WTC11 (cell line): ENCODE measurements around the gene ZNF358. TPM values are rescaled to one million over a fixed set of nuclear protein-coding genes. Genes with fewer than 3 reads are reported as not detected.

Source experiments
- ATAC-seq: fragments of 200-7000 bp; cut with Tn5 transposase; 2 replicates; pipeline ENCODE4 v1.10.0; 2021; ENCODE audit warnings: mild to moderate bottlenecking, moderate library complexity
- CTCF ChIA-PET: fragments of 300-600 bp; sonication (Branson Sonifier 250); formaldehyde crosslinking; loops from one replicate; lab custom pipeline; 2021; ENCODE audit warnings: antibody characterized with exemption; lab: Charles Lee
- POLR2A ChIA-PET: fragments of 350-600 bp; sonication (Branson Sonifier 250); formaldehyde crosslinking; loops from one replicate; lab custom pipeline; 2021; ENCODE audit warnings: antibody characterized with exemption; lab: Charles Lee
- DNase-seq: peaks from one replicate; pipeline ENCODE4 v3.0.0; 2021; ENCODE audit warnings: low spot score
- H3K27ac Mint-ChIP-seq: 2 replicates; pipeline ENCODE4 v1.8.0; 2021; ENCODE audit warnings: mixed read lengths
- H3K27me3 Mint-ChIP-seq: 2 replicates; pipeline ENCODE4 v1.8.0; 2021; ENCODE audit warnings: low read depth, mild to moderate bottlenecking, moderate library complexity, mixed read lengths
- H3K36me3 Mint-ChIP-seq: 2 replicates; pipeline ENCODE4 v1.8.0; 2021; ENCODE audit warnings: mixed read lengths
- H3K4me1 Mint-ChIP-seq: 2 replicates; pipeline ENCODE4 v1.8.0; 2022; ENCODE audit warnings: mixed read lengths
- H3K4me3 Mint-ChIP-seq: 2 replicates; pipeline ENCODE4 v1.8.0; 2021; ENCODE audit warnings: mild to moderate bottlenecking, moderate library complexity, mixed read lengths
- H3K9me3 Mint-ChIP-seq: 2 replicates; pipeline ENCODE4 v1.8.0; 2021; ENCODE audit warnings: mixed read lengths
- CREB1 ChIP-seq: sonication (generic); formaldehyde crosslinking; IDR thresholded peaks from 2 replicates; pipeline ENCODE4 v1.8.0; 2023; ENCODE audit warnings: mild to moderate bottlenecking, missing genetic modification reagents
- FOXP1 ChIP-seq: sonication (generic); formaldehyde crosslinking; IDR thresholded peaks from 2 replicates; pipeline ENCODE4 v1.8.0; 2022; ENCODE audit warnings: missing genetic modification reagents, mild to moderate bottlenecking, moderate library complexity, borderline replicate concordance
- GABPB1 ChIP-seq: sonication (generic); formaldehyde crosslinking; IDR thresholded peaks from 2 replicates; pipeline ENCODE4 v1.8.1; 2023; ENCODE audit warnings: mild to moderate bottlenecking, missing genetic modification reagents
- GRHL2 ChIP-seq: fragments of 250-450 bp; sonication (Bioruptor Pico); IDR thresholded peaks from 2 replicates; pipeline ENCODE4 v1.8.0; 2022; ENCODE audit warnings: mild to moderate bottlenecking, moderate library complexity; ENCODE audit not compliant: insufficient replicate concordance, severe bottlenecking
- GTF2I ChIP-seq: fragments of 250-450 bp; sonication (Bioruptor Pico); conservative IDR thresholded peaks from 2 replicates; pipeline ENCODE4 v1.4.0; 2021; ENCODE audit warnings: mild to moderate bottlenecking
- HMGA2 ChIP-seq: fragments of 250-450 bp; sonication (Bioruptor Pico); IDR thresholded peaks from 2 replicates; pipeline ENCODE4 v1.4.0; 2021; ENCODE audit warnings: mild to moderate bottlenecking, moderate library complexity
- SMAD4 ChIP-seq: sonication (generic); formaldehyde crosslinking; IDR thresholded peaks from 2 replicates; pipeline ENCODE4 v1.8.0; 2022; ENCODE audit warnings: mild to moderate bottlenecking, missing genetic modification reagents
- TCF7 ChIP-seq: sonication (generic); formaldehyde crosslinking; IDR thresholded peaks from 2 replicates; pipeline ENCODE4 v1.8.0; 2022; ENCODE audit warnings: mild to moderate bottlenecking, low read depth, missing genetic modification reagents, moderate library complexity
- TEAD1 ChIP-seq: sonication (generic); formaldehyde crosslinking; IDR thresholded peaks from 2 replicates; pipeline ENCODE4 v1.8.0; 2022; ENCODE audit warnings: mild to moderate bottlenecking, missing genetic modification reagents
- ZNF138 ChIP-seq: sonication (generic); formaldehyde crosslinking; conservative IDR thresholded peaks from 2 replicates; pipeline ENCODE4 v1.8.1; 2022; ENCODE audit warnings: mild to moderate bottlenecking, moderate library complexity, missing genetic modification reagents
- ZNF396 ChIP-seq: fragments of 250-450 bp; sonication (Bioruptor Pico); IDR thresholded peaks from 2 replicates; pipeline ENCODE4 v1.8.0; 2021; ENCODE audit warnings: mild to moderate bottlenecking, moderate library complexity, borderline replicate concordance
- total RNA-seq: library from RNA; stranded (reverse); gene quantifications from 3 replicates; pipeline ENCODE4 v1.2.3, GENCODE V29; 2021
- TF ChIP-seq, protein P1 (sequence below): sonication (generic); formaldehyde crosslinking; IDR thresholded peaks from 2 replicates; pipeline ENCODE4 v1.8.1; 2023; ENCODE audit warnings: mild to moderate bottlenecking, missing genetic modification reagents
- TF ChIP-seq, protein P2 (sequence below): fragments of 250-450 bp; sonication (Bioruptor Pico); IDR thresholded peaks from 2 replicates; pipeline ENCODE4 v1.8.0; 2021; ENCODE audit warnings: mild to moderate bottlenecking
- TF ChIP-seq, protein P3 (sequence below): sonication (generic); formaldehyde crosslinking; IDR thresholded peaks from 2 replicates; pipeline ENCODE4 v1.8.0; 2023; ENCODE audit warnings: missing genetic modification reagents
- TF ChIP-seq, protein P4 (sequence below): sonication (generic); formaldehyde crosslinking; IDR thresholded peaks from 2 replicates; pipeline ENCODE4 v1.8.0; 2023; ENCODE audit warnings: mild to moderate bottlenecking, missing genetic modification reagents
- TF ChIP-seq, protein P5 (sequence below): sonication (generic); formaldehyde crosslinking; IDR thresholded peaks from 2 replicates; pipeline ENCODE4 v1.8.1; 2022; ENCODE audit warnings: missing genetic modification reagents, borderline replicate concordance
- TF ChIP-seq, protein P6 (sequence below): fragments of 250-450 bp; sonication (Bioruptor Pico); IDR thresholded peaks from 2 replicates; pipeline ENCODE4 v1.9.0; 2021; ENCODE audit warnings: mild to moderate bottlenecking

The ZNF358 gene
- total RNA-seq, 1 experiment from 2014 or later: 37.5 TPM

DNA sequence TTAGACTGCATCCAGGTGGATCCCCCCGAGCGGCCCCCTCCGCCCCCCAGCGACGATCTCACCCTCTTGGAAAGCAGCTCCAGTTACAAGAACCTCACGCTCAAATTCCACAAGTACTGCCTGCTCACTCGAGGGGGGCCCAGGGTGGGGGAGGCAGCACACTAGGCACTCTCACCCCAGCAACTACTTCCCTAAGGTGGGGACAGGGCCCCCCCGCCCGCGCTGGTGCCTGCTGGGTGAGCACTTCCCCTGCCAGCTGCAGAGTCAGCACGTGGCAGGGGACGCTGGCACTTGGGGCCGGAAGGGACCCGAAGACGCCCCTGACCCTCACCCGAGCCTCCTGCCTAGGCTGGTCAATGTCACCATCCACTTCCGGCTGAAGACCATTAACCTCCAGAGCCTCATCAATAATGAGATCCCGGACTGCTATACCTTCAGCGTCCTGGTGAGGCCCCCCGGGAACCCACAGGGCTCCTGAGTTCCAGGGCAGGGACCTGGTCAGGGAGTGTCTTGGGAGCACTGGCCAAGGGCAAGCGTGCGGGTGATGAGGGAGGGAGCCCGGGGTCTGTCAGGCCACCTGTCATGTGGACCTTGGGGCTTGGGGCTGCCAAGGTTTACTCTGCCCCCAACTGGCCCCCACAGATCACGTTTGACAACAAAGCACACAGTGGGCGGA, 11.8 kb downstream of the ZNF358 start:
- no peaks in the 10 kb centered on the region for H3K9me3 Mint-ChIP-seq
- no peaks in the 10 kb centered on the region for H3K27me3 Mint-ChIP-seq
- ATAC-seq (no peak), DNase-seq (no peak)
- H3K27ac Mint-ChIP-seq: no peak overlapping the region
- ChIA-PET POLR2A (interaction anchor here (0.5 kb wide), 2 partner anchors 131 to 783 kb away, joined by 3 read pairs; no protein-coding TSS in a partner anchor), CTCF (interaction anchor here (0.6 to 1.0 kb wide), 2 partner anchors 129 to 173 kb away, joined by 3 to 4 read pairs; no protein-coding TSS in a partner anchor)
- TF ChIP-seq, protein P1, sequence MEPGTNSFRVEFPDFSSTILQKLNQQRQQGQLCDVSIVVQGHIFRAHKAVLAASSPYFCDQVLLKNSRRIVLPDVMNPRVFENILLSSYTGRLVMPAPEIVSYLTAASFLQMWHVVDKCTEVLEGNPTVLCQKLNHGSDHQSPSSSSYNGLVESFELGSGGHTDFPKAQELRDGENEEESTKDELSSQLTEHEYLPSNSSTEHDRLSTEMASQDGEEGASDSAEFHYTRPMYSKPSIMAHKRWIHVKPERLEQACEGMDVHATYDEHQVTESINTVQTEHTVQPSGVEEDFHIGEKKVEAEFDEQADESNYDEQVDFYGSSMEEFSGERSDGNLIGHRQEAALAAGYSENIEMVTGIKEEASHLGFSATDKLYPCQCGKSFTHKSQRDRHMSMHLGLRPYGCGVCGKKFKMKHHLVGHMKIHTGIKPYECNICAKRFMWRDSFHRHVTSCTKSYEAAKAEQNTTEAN (CRISPR knock-in tag): no peak
- TF ChIP-seq FOXP1 (CRISPR knock-in tag) (no peak), TCF7 (CRISPR knock-in tag) (no peak), HMGA2 (CRISPR knock-in tag) (no peak)
- peaks cover 5% of the 10 kb centered on the region; the same call in 1 of the 2 replicates for H3K36me3 Mint-ChIP-seq
- H3K4me1 Mint-ChIP-seq: no peaks in the 10 kb centered on the region
- no peak overlapping the region for H3K4me3 Mint-ChIP-seq

DNA sequence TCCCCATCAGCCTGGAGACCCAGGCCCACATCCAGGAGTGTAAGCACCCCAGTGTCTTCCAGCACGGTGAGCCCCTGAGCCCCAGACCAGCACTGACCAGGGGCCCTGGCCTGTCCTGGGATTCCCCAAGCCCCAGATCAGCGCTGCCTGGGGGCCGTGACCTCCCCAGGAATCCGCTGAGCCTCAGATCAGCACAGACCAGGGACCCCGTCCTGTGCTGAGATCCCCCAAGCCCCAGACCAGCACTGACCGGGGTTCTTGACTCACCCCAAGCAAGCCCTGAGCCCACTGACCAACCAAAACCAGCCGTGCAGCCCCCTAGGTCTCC, 12.3 kb downstream of the ZNF358 start:
- no peaks in the 10 kb centered on the region for H3K4me1 Mint-ChIP-seq
- no peak overlapping the region for H3K27ac Mint-ChIP-seq
- ChIA-PET POLR2A (interaction anchor here (0.5 kb wide), 1 partner anchor 132 kb away, joined by 3 read pairs; no protein-coding TSS in a partner anchor), CTCF (no interaction called here)
- peaks cover 5% of the 10 kb centered on the region; the same call in 1 of the 2 replicates for H3K36me3 Mint-ChIP-seq
- H3K4me3 Mint-ChIP-seq: no peak overlapping the region
- TF ChIP-seq, protein P2, sequence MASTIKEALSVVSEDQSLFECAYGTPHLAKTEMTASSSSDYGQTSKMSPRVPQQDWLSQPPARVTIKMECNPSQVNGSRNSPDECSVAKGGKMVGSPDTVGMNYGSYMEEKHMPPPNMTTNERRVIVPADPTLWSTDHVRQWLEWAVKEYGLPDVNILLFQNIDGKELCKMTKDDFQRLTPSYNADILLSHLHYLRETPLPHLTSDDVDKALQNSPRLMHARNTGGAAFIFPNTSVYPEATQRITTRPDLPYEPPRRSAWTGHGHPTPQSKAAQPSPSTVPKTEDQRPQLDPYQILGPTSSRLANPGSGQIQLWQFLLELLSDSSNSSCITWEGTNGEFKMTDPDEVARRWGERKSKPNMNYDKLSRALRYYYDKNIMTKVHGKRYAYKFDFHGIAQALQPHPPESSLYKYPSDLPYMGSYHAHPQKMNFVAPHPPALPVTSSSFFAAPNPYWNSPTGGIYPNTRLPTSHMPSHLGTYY (CRISPR knock-in tag): no peak
- TF ChIP-seq CREB1 (CRISPR knock-in tag) (no peak), GTF2I (CRISPR knock-in tag) (no peak), ZNF138 (CRISPR knock-in tag) (no peak), ZNF396 (CRISPR knock-in tag) (no peak), TEAD1 (CRISPR knock-in tag) (no peak)
- TF ChIP-seq, protein P3, sequence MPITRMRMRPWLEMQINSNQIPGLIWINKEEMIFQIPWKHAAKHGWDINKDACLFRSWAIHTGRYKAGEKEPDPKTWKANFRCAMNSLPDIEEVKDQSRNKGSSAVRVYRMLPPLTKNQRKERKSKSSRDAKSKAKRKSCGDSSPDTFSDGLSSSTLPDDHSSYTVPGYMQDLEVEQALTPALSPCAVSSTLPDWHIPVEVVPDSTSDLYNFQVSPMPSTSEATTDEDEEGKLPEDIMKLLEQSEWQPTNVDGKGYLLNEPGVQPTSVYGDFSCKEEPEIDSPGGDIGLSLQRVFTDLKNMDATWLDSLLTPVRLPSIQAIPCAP: no peak
- TF ChIP-seq, protein P4, sequence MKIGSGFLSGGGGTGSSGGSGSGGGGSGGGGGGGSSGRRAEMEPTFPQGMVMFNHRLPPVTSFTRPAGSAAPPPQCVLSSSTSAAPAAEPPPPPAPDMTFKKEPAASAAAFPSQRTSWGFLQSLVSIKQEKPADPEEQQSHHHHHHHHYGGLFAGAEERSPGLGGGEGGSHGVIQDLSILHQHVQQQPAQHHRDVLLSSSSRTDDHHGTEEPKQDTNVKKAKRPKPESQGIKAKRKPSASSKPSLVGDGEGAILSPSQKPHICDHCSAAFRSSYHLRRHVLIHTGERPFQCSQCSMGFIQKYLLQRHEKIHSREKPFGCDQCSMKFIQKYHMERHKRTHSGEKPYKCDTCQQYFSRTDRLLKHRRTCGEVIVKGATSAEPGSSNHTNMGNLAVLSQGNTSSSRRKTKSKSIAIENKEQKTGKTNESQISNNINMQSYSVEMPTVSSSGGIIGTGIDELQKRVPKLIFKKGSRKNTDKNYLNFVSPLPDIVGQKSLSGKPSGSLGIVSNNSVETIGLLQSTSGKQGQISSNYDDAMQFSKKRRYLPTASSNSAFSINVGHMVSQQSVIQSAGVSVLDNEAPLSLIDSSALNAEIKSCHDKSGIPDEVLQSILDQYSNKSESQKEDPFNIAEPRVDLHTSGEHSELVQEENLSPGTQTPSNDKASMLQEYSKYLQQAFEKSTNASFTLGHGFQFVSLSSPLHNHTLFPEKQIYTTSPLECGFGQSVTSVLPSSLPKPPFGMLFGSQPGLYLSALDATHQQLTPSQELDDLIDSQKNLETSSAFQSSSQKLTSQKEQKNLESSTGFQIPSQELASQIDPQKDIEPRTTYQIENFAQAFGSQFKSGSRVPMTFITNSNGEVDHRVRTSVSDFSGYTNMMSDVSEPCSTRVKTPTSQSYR: no peak
- no peaks in the 10 kb centered on the region for H3K27me3 Mint-ChIP-seq
- ATAC-seq: no peak
- no peak for DNase-seq
- H3K9me3 Mint-ChIP-seq: no peaks in the 10 kb centered on the region

DNA sequence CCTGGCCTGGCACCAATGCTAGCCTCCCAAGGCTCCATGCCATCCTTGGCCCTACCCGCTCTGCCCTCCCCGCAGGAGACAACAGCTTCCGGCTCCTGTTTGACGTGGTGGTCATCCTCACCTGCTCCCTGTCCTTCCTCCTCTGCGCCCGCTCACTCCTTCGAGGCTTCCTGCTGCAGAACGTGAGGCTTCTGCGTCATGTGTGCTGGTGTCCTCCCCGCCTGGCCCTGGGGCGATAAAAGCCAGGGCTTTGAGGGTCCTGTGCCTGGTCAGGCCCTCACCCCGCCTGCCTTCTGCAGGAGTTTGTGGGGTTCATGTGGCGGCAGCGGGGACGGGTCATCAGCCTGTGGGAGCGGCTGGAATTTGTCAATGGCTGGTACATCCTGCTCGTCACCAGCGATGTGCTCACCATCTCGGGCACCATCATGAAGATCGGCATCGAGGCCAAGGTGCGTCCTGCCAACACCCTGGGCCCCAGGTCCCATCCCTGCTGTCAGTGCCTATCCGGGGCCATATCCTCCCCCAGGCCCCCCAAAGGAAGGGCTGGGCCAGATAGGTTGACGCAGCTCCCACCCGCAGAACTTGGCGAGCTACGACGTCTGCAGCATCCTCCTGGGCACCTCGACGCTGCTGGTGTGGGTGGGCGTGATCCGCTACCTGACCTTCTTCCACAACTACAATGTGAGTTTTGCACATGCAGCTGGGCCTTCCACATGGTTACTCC, 12.8 kb downstream of the ZNF358 start:
- DNase-seq: no peak
- POLR2A ChIA-PET: no interaction called here
- Mint-ChIP-seq H3K9me3 (no peaks in the 10 kb centered on the region), H3K36me3 (peaks cover 5% of the 10 kb centered on the region; the same call in 1 of the 2 replicates), H3K27me3 (no peaks in the 10 kb centered on the region), H3K4me3 (no peak overlapping the region), H3K27ac (no peak overlapping the region), H3K4me1 (no peaks in the 10 kb centered on the region)
- CTCF ChIA-PET: no interaction called here
- ATAC-seq: no peak
- TF ChIP-seq CREB1 (CRISPR knock-in tag) (no peak), GRHL2 (CRISPR knock-in tag) (no peak), GABPB1 (CRISPR knock-in tag) (no peak), SMAD4 (CRISPR knock-in tag) (no peak)
- TF ChIP-seq, protein P5, sequence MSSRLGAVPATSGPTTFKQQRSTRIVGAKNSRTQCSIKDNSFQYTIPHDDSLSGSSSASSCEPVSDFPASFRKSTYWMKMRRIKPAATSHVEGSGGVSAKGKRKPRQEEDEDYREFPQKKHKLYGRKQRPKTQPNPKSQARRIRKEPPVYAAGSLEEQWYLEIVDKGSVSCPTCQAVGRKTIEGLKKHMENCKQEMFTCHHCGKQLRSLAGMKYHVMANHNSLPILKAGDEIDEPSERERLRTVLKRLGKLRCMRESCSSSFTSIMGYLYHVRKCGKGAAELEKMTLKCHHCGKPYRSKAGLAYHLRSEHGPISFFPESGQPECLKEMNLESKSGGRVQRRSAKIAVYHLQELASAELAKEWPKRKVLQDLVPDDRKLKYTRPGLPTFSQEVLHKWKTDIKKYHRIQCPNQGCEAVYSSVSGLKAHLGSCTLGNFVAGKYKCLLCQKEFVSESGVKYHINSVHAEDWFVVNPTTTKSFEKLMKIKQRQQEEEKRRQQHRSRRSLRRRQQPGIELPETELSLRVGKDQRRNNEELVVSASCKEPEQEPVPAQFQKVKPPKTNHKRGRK: no peak
- TF ChIP-seq, protein P6, sequence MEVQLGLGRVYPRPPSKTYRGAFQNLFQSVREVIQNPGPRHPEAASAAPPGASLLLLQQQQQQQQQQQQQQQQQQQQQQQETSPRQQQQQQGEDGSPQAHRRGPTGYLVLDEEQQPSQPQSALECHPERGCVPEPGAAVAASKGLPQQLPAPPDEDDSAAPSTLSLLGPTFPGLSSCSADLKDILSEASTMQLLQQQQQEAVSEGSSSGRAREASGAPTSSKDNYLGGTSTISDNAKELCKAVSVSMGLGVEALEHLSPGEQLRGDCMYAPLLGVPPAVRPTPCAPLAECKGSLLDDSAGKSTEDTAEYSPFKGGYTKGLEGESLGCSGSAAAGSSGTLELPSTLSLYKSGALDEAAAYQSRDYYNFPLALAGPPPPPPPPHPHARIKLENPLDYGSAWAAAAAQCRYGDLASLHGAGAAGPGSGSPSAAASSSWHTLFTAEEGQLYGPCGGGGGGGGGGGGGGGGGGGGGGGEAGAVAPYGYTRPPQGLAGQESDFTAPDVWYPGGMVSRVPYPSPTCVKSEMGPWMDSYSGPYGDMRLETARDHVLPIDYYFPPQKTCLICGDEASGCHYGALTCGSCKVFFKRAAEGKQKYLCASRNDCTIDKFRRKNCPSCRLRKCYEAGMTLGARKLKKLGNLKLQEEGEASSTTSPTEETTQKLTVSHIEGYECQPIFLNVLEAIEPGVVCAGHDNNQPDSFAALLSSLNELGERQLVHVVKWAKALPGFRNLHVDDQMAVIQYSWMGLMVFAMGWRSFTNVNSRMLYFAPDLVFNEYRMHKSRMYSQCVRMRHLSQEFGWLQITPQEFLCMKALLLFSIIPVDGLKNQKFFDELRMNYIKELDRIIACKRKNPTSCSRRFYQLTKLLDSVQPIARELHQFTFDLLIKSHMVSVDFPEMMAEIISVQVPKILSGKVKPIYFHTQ: no peak
- TF ChIP-seq, protein P2 (CRISPR knock-in tag): no peak
